HCT116 (cell line): Measurements from ENCODE around the gene DOK7. TPM values are rescaled to one million over a fixed set of nuclear protein-coding genes. Genes with fewer than 3 reads are reported as not detected.

Experiments used
- ATAC-seq: fragments of 200-7000 bp; cut with Tn5 transposase; 2 replicates; pipeline ENCODE4 v1.9.1; 2020; ENCODE audit warnings: mild to moderate bottlenecking, moderate library complexity
- BruUV-seq: library from RNA; stranded (reverse); fragments of 400-500 nt; replicated peaks from 2 replicates; lab custom pipeline; 2021; lab: Mats Ljungman, UMichigan
- CTCF ChIA-PET: fragments of 300-600 bp; sonication (Branson Sonifier 250); formaldehyde crosslinking; loops from one replicate; lab custom pipeline; 2021; ENCODE audit warnings: antibody characterized with exemption; lab: Charles Lee
- POLR2A ChIA-PET: fragments of 300-600, 350-600 bp; sonication (Branson Sonifier 250); formaldehyde crosslinking; loops from one replicate; lab custom pipeline; 2021; ENCODE audit warnings: antibody characterized with exemption; lab: Charles Lee
- RAD21 ChIA-PET, 2 experiments: fragments of 300-600 bp; sonication (Branson Sonifier 250); formaldehyde crosslinking; loops; one replicate each; lab custom pipeline; 2023; ENCODE audit warnings: low total read pairs in 2 of 2; ENCODE audit not compliant: uncharacterized antibody in 2 of 2, unreplicated experiment in 2 of 2, low non-redundant PET in 1 of 2; lab: Charles Lee
- DNase-seq: peaks from one replicate; pipeline ENCODE4 v3.0.0-alpha.2; 2010; ENCODE audit warnings: low read depth, low spot score
- H2AFZ ChIP-seq: fragments of 200-600 bp; shearing (Covaris generic), sonication (generic); 2 replicates; pipeline ENCODE4 v1.6.1; 2017; ENCODE audit warnings: low read depth, mixed run types, mixed read lengths, antibody characterized with exemption, low read length; ENCODE audit not compliant: poor library complexity, severe bottlenecking
- H3K27ac ChIP-seq: 2 replicates; pipeline ENCODE4 v1.5.1; 2012; ENCODE audit warnings: low read depth, low read length
- H3K27me3 ChIP-seq: fragments of 200-600 bp; sonication (generic); 2 replicates; pipeline ENCODE4 v1.6.1; 2016; ENCODE audit warnings: mixed run types, low read length, mixed read lengths; ENCODE audit not compliant: insufficient read depth
- H3K36me3 ChIP-seq, 2 experiments: fragments of 200-500 bp in 1 of 2; fragments of 200-600 bp in 1 of 2; sonication (Bioruptor generic) in 1 of 2; sonication (generic) in 1 of 2; 2 replicates each; pipeline versions ENCODE4 v1.5.1 to v1.6.1; 2014 to 2016; ENCODE audit warnings: low read length in 2 of 2, inconsistent platforms in 1 of 2, mixed read lengths in 1 of 2, mixed run types in 1 of 2; ENCODE audit not compliant: insufficient read depth in 2 of 2, control insufficient read depth in 1 of 2
- H3K4me1 ChIP-seq, 2 experiments: fragments of 200-600 bp in 1 of 2; sonication (generic) in 1 of 2; 2 replicates each; pipeline versions ENCODE4 v1.5.1 to v1.6.1; 2012 to 2017; ENCODE audit warnings: low read length in 2 of 2, inconsistent platforms in 1 of 2, mild to moderate bottlenecking in 1 of 2, mixed read lengths in 1 of 2, mixed run types in 1 of 2, moderate library complexity in 1 of 2; ENCODE audit not compliant: insufficient read depth in 2 of 2, control insufficient read depth in 1 of 2
- H3K4me2 ChIP-seq: fragments of 200-600 bp; sonication (generic); 2 replicates; pipeline ENCODE4 v1.6.1; 2017; ENCODE audit warnings: mixed run types, low read length, mixed read lengths
- H3K4me3 ChIP-seq, 2 experiments: fragments of 200-600 bp in 1 of 2; sonication (generic) in 1 of 2; replicated peaks in 1 of 2; 2 replicates each; pipeline ENCODE4 v1.5.1; 2011 to 2016; ENCODE audit warnings: low read length in 2 of 2, control low read depth in 1 of 2, low read depth in 1 of 2, mild to moderate bottlenecking in 1 of 2, mixed read lengths in 1 of 2, mixed run types in 1 of 2
- H3K79me2 ChIP-seq: fragments of 200-600 bp; sonication (generic); 2 replicates; pipeline ENCODE4 v1.6.1; 2017; ENCODE audit warnings: mild to moderate bottlenecking, mixed run types, low read length, moderate library complexity, mixed read lengths; ENCODE audit not compliant: insufficient read depth
- H3K9ac ChIP-seq: fragments of 200-600 bp; sonication (generic); 2 replicates; pipeline ENCODE4 v1.6.1; 2016; ENCODE audit warnings: low read length, mixed read lengths
- H3K9me2 ChIP-seq: fragments of 200-600 bp; sonication (generic), shearing (Covaris generic); 2 replicates; pipeline ENCODE4 v1.6.1; 2017; ENCODE audit warnings: mixed run types, mild to moderate bottlenecking, moderate library complexity; ENCODE audit not compliant: insufficient read depth
- H3K9me3 ChIP-seq, 2 experiments: fragments of 200-500 bp in 1 of 2; fragments of 200-600 bp in 1 of 2; sonication (Bioruptor generic) in 1 of 2; sonication (generic) in 1 of 2; 2 replicates each; pipeline ENCODE4 v1.6.1; 2014 to 2017; ENCODE audit warnings: low read length in 2 of 2, mixed read lengths in 2 of 2, inconsistent platforms in 1 of 2, low read depth in 1 of 2, mild to moderate bottlenecking in 1 of 2, mixed run types in 1 of 2, moderate library complexity in 1 of 2; ENCODE audit not compliant: control insufficient read depth in 1 of 2, insufficient read depth in 1 of 2
- H4K20me1 ChIP-seq: fragments of 200-600 bp; sonication (generic), shearing (Covaris generic); 2 replicates; pipeline ENCODE4 v1.6.1; 2017; ENCODE audit warnings: mixed run types, mild to moderate bottlenecking, moderate library complexity; ENCODE audit not compliant: insufficient read depth
- CEBPB ChIP-seq: IDR thresholded peaks from 2 replicates; pipeline ENCODE4 v1.6.1; 2012; ENCODE audit warnings: low read depth
- CTCF ChIP-seq, 3 experiments: fragments of 200-600 bp in 1 of 3; sonication (generic) in 1 of 3; IDR thresholded peaks in 2 of 3; conservative IDR thresholded peaks in 1 of 3; 2 replicates each; pipeline ENCODE4 v1.5.1; 2012 to 2017; ENCODE audit warnings: low read depth in 2 of 3, low read length in 2 of 3, antibody characterized with exemption in 1 of 3, borderline replicate concordance in 1 of 3, control low read depth in 1 of 3, mild to moderate bottlenecking in 1 of 3, mixed read lengths in 1 of 3, mixed run types in 1 of 3, moderate library complexity in 1 of 3; ENCODE audit not compliant: insufficient read depth in 1 of 3
- EGR1 ChIP-seq: IDR thresholded peaks from 2 replicates; pipeline ENCODE4 v1.6.1; 2012; ENCODE audit warnings: low read depth
- EZH2phosphoT487 ChIP-seq: fragments of 200-600 bp; IDR thresholded peaks from 2 replicates; pipeline ENCODE4 v1.6.1; 2018; ENCODE audit warnings: antibody characterized with exemption, borderline replicate concordance
- MAX ChIP-seq: IDR thresholded peaks from 2 replicates; pipeline ENCODE4 v1.6.1; 2012
- POLR2AphosphoS5 ChIP-seq: IDR thresholded peaks from 2 replicates; pipeline ENCODE4 v1.6.1; 2011; ENCODE audit warnings: mild to moderate bottlenecking, low read depth, low read length, moderate library complexity
- RAD21 ChIP-seq: IDR thresholded peaks from 2 replicates; pipeline ENCODE4 v1.6.1; 2012; ENCODE audit warnings: low read depth, mild to moderate bottlenecking
- SIN3A ChIP-seq: IDR thresholded peaks from 2 replicates; pipeline ENCODE4 v1.6.1; 2012; ENCODE audit warnings: low read depth
- SRF ChIP-seq: IDR thresholded peaks from 2 replicates; pipeline ENCODE4 v1.6.1; 2012; ENCODE audit warnings: low read depth
- TCF7L2 ChIP-seq: IDR thresholded peaks from 2 replicates; pipeline ENCODE4 v1.7.0; 2011; ENCODE audit warnings: borderline replicate concordance, inconsistent platforms; ENCODE audit not compliant: insufficient read depth, insufficient read length; ENCODE audit errors: extremely low read depth
- YY1 ChIP-seq: IDR thresholded peaks from 2 replicates; pipeline ENCODE4 v1.6.1; 2011; ENCODE audit warnings: low read length, low read depth, moderate library complexity, mild to moderate bottlenecking; ENCODE audit not compliant: insufficient replicate concordance; ENCODE audit errors: extremely low read depth
- ZBTB33 ChIP-seq: IDR thresholded peaks from 2 replicates; pipeline ENCODE4 v1.6.1; 2011; ENCODE audit warnings: mild to moderate bottlenecking, low read length, moderate library complexity; ENCODE audit not compliant: insufficient replicate concordance; ENCODE audit errors: extremely low read depth
- intact Hi-C: fragments of 100-400 bp; cut with micrococcal nuclease; formaldehyde crosslinking; loops from 2 replicates; pipeline ENCODE4 v1.10.0; 2022
- total RNA-seq: library from RNA; stranded (reverse); gene quantifications from one replicate; pipeline ENCODE4 v1.2.1, GENCODE V29; 2021; ENCODE audit not compliant: unreplicated experiment

The DOK7 gene
- total RNA-seq, 1 experiment from 2014 or later = 2.4 TPM

- BruUV-seq = no TSS peak
- H3K27me3 ChIP-seq = no peaks in the 10 kb centered on the region
- no peak overlapping the region for H3K4me3 ChIP-seq
- no peaks in the 10 kb centered on the region for H4K20me1 ChIP-seq
- peaks cover 0 to 5% of the 10 kb centered on the region in 2 experiments; a peak in 1 of 4 replicates for H3K9me3 ChIP-seq
- ChIA-PET RAD21 (no interaction called here), POLR2A (no interaction called here), CTCF (no interaction called here)
- H2AFZ ChIP-seq = no peak overlapping the region
- TF ChIP-seq RAD21 (no peak), CEBPB (no peak), SIN3A (no peak), SRF (no peak), TCF7L2 (no peak), EZH2phosphoT487 (no peak), EGR1 (no peak), POLR2AphosphoS5 (no peak)
- no peaks in the 10 kb centered on the region for H3K9me2 ChIP-seq
- no peak overlapping the region for H3K27ac ChIP-seq
- no peaks in the 10 kb centered on the region for H3K36me3 ChIP-seq
- intact Hi-C loops = no loop called here
- H3K4me2 ChIP-seq = no peak overlapping the region
- ATAC-seq (no peak), DNase-seq (no peak)
- H3K79me2 ChIP-seq = no peaks in the 10 kb centered on the region
- H3K4me1 ChIP-seq = peaks cover 2 to 9% of the 10 kb centered on the region in 2 experiments; a peak in 2 of 4 replicates
- H3K9ac ChIP-seq = no peak overlapping the region
Observed at GRCh38 chr4:3467601-3468031, 4.5 kb downstream of the DOK7 start.

GRCh38 chr4:3468154-3468553 is 5.0 kb downstream of the DOK7 start:
- Histone ChIP-seq H3K4me2 (no peak overlapping the region), H3K27me3 (no peaks in the 10 kb centered on the region), H3K9me3 (peaks cover 0 to 5% of the 10 kb centered on the region in 2 experiments; a peak in 1 of 4 replicates), H3K27ac (no peak overlapping the region), H2AFZ (no peak overlapping the region), H3K9ac (no peak overlapping the region), H3K4me3 (no peak overlapping the region), H3K36me3 (no peaks in the 10 kb centered on the region), H3K4me1 (peaks cover 0 to 4% of the 10 kb centered on the region in 2 experiments; a peak in 1 of 4 replicates), H3K9me2 (no peaks in the 10 kb centered on the region), H3K79me2 (no peaks in the 10 kb centered on the region), H4K20me1 (no peaks in the 10 kb centered on the region)
- RAD21 ChIA-PET = no interaction called here
- intact Hi-C loops = no loop called here
- CTCF ChIA-PET = no interaction called here
- no peak for ATAC-seq
- BruUV-seq = no TSS peak
- POLR2A ChIA-PET = no interaction called here
- DNase-seq = no peak
- no peak for TF ChIP-seq ZBTB33
- no peak for TF ChIP-seq YY1
- no peak for TF ChIP-seq CTCF (IDR thresholded peaks at IDR 0.05 in 2 of 3, conservative IDR thresholded peaks at IDR 0.05 in 1 of 3; ENCODE audit: borderline replicate concordance in 1 of 3, insufficient read depth in 1 of 3, low read depth in 2 of 3, low read length in 2 of 3)
- no peak for TF ChIP-seq TCF7L2
- no peak for TF ChIP-seq RAD21
- no peak for TF ChIP-seq EGR1
- no peak for TF ChIP-seq MAX
